Lung (tissue), 12 donors: Measurements from ENCODE around the gene IKBKE. TPM values are rescaled to one million over a fixed set of nuclear protein-coding genes. Genes with fewer than 3 reads are reported as not detected.

Experiments used
- ATAC-seq: fragments of 200-7000 bp; cut with Tn5 transposase; one replicate; pipeline ENCODE4 v1.9.1; 2020; ENCODE audit warnings: moderate number of reproducible peaks; ENCODE audit not compliant: insufficient read depth, low FRiP score
- DNase-seq, 3 donors: peaks; one replicate each; pipeline ENCODE4 v3.0.0-alpha.2; 2013 to 2017
- H3K27ac ChIP-seq, 2 donors: one replicate each; pipeline ENCODE4 v1.5.1; 2013; ENCODE audit warnings: mild to moderate bottlenecking in 2 of 2, moderate library complexity in 2 of 2, control low read depth in 1 of 2, inconsistent platforms in 1 of 2, low read depth in 1 of 2, low read length in 1 of 2
- H3K27me3 ChIP-seq, 3 donors: one replicate each; pipeline ENCODE4 v1.5.1; 2013; ENCODE audit warnings: low read length in 2 of 3; ENCODE audit not compliant: control insufficient read depth in 3 of 3, insufficient read depth in 3 of 3
- H3K36me3 ChIP-seq, 4 donors: one replicate each; pipeline ENCODE4 v1.5.1; 2013; ENCODE audit warnings: low read length in 4 of 4, mild to moderate bottlenecking in 1 of 4, moderate library complexity in 1 of 4; ENCODE audit not compliant: control insufficient read depth in 4 of 4, insufficient read depth in 4 of 4
- H3K4me1 ChIP-seq, 5 donors: one replicate each; pipeline ENCODE4 v1.5.1; 2013; ENCODE audit warnings: low read length in 5 of 5, mild to moderate bottlenecking in 2 of 5, moderate library complexity in 1 of 5; ENCODE audit not compliant: control insufficient read depth in 5 of 5, insufficient read depth in 5 of 5
- H3K4me3 ChIP-seq: one replicate; pipeline ENCODE4 v1.5.1; 2013; ENCODE audit warnings: mild to moderate bottlenecking, control low read depth, moderate library complexity
- H3K9ac ChIP-seq, 2 donors: one replicate each; pipeline ENCODE4 v1.5.1; 2013; ENCODE audit warnings: low read length in 2 of 2, control low read depth in 1 of 2; ENCODE audit not compliant: insufficient read depth in 1 of 2
- H3K9me3 ChIP-seq, 4 donors: one replicate each; pipeline ENCODE4 v1.5.1; 2013; ENCODE audit warnings: low read length in 3 of 4, mild to moderate bottlenecking in 1 of 4, moderate library complexity in 1 of 4; ENCODE audit not compliant: control insufficient read depth in 4 of 4, insufficient read depth in 3 of 4
- CTCF ChIP-seq: IDR thresholded peaks from 2 replicates; pipeline ENCODE4 v1.5.1; 2012; ENCODE audit warnings: mild to moderate bottlenecking; ENCODE audit errors: control extremely low read depth, extremely low read depth
- whole genome bisulfite sequencing, 2 donors: extraction: QIAGEN DNeasy Blood & Tissue Kit; methylation state at CpG; one replicate each; pipeline ENCODE4 v1.1.7; 2013; 5-methylcytosine and 5-hydroxymethylcytosine counted together
- polyA plus RNA-seq, 2 donors: library from polyadenylated mRNA; stranded (reverse); fragments of 200-250 nt; gene quantifications; one replicate each; pipeline ENCODE4 v1.2.1, GENCODE V29; 2013
- total RNA-seq, 2 donors: library from RNA; depleted of rRNA in 1 of 2; stranded (reverse); fragments of >200 nt in 1 of 2; gene quantifications; one replicate each; pipeline ENCODE4 v1.2.1, GENCODE V29; 2014 to 2021
- donor health status: control.
- donor health status: control.
- donor health status: Bipolar disorder and iron deficiency.
- donor health status: healthy.
- donor health status: DM: yes; HTN: yes; CAD: no.

The IKBKE gene
- total and polyA plus RNA-seq, 4 donors: 6.1 to 17.1 (median 11.7) TPM

GRCh38 chr1:206487970-206488369, 17.7 kb downstream of the IKBKE start:
- no peak overlapping the region for H3K4me3 ChIP-seq
- peaks cover 0 to 10% (median 5%) of the 10 kb centered on the region in 4 donors for H3K36me3 ChIP-seq
- WGBS, 2 donors: 92 to 95% methylated on average over 7 of the region's 7 CpGs
- TF ChIP-seq CTCF: no peak
- no peaks in the 10 kb centered on the region for H3K27me3 ChIP-seq
- ATAC-seq: no peak
- no peak overlapping the region for H3K27ac ChIP-seq
- no peak for DNase-seq
- H3K9me3 ChIP-seq: no peaks in the 10 kb centered on the region
- H3K9ac ChIP-seq: no peak overlapping the region
- peaks cover 0 to 5% (median 0%) of the 10 kb centered on the region in 5 donors for H3K4me1 ChIP-seq

GRCh38 chr1:206488466-206488865, 18.2 kb downstream of the IKBKE start:
- Histone ChIP-seq H3K27me3 (no peaks in the 10 kb centered on the region), H3K27ac (no peak overlapping the region), H3K4me1 (peaks cover 0 to 5% (median 0%) of the 10 kb centered on the region in 5 donors), H3K36me3 (peaks cover 0 to 10% (median 6%) of the 10 kb centered on the region in 4 donors), H3K9ac (no peak overlapping the region), H3K9me3 (no peaks in the 10 kb centered on the region), H3K4me3 (no peak overlapping the region)
- ATAC-seq: no peak
- WGBS, 2 donors: 65 to 90% methylated on average over 3 of the region's 3 CpGs
- DNase-seq: no peak
- no peak for TF ChIP-seq CTCF

GRCh38 chr1:206489980-206490770, 19.9 kb downstream of the IKBKE start:
- H3K36me3 ChIP-seq: peaks cover 0 to 10% (median 5%) of the 10 kb centered on the region in 4 donors
- ATAC-seq (peak; percentile 81), DNase-seq (peak; percentile 75 to 81 (median 81))
- no peak overlapping the region for H3K9ac ChIP-seq
- 64 to 75% methylated on average over 22 of the region's 22 CpGs for WGBS, 2 donors
- no peak overlapping the region for H3K4me3 ChIP-seq
- no peak overlapping the region for H3K27ac ChIP-seq
- no peaks in the 10 kb centered on the region for H3K27me3 ChIP-seq
- H3K4me1 ChIP-seq: peaks cover 0 to 10% (median 4%) of the 10 kb centered on the region in 5 donors
- TF ChIP-seq CTCF: peak; percentile 87
- no peaks in the 10 kb centered on the region for H3K9me3 ChIP-seq
